Keratinocyte (primary cell): ENCODE data around the gene SCN1B. TPM values are rescaled to one million over a fixed set of nuclear protein-coding genes. Genes with fewer than 3 reads are reported as not detected.

Source experiments
- DNase-seq: peaks from one replicate; pipeline ENCODE4 v3.0.0-alpha.2; 2011; ENCODE audit warnings: low read depth, missing footprints, low spot score
- FAIRE-seq: peaks from 2 replicates; lab custom pipeline; 2011; peaks lifted over from hg19 to GRCh38; lab: Jason Lieb, UNC
- H2AFZ ChIP-seq: 2 replicates; pipeline ENCODE4 v1.6.0; 2012; ENCODE audit warnings: low read length, control low read depth, inconsistent platforms; ENCODE audit not compliant: control insufficient read depth
- H3K27ac ChIP-seq: 2 replicates; pipeline ENCODE4 v1.5.1; 2011; ENCODE audit warnings: low read length; ENCODE audit not compliant: control insufficient read depth, insufficient read depth
- H3K27me3 ChIP-seq: 3 replicates; pipeline ENCODE4 v1.6.0; 2011; ENCODE audit warnings: low read length; ENCODE audit not compliant: control insufficient read depth, insufficient read depth; ENCODE audit errors: extremely low read depth
- H3K36me3 ChIP-seq, 2 experiments: 2 replicates in 1 of 2; 3 replicates in 1 of 2; pipeline ENCODE4 v1.5.1; 2011; ENCODE audit warnings: low read length in 2 of 2, mild to moderate bottlenecking in 1 of 2; ENCODE audit not compliant: control insufficient read depth in 2 of 2, insufficient read depth in 2 of 2; ENCODE audit errors: extremely low read depth in 1 of 2
- H3K4me1 ChIP-seq: 3 replicates; pipeline ENCODE4 v1.5.1; 2011; ENCODE audit warnings: low read length; ENCODE audit not compliant: control insufficient read depth, insufficient read depth; ENCODE audit errors: extremely low read depth
- H3K4me2 ChIP-seq: 3 replicates; pipeline ENCODE4 v1.6.0; 2011; ENCODE audit warnings: low read depth, low read length; ENCODE audit not compliant: control insufficient read depth, insufficient read depth; ENCODE audit errors: extremely low read depth
- H3K4me3 ChIP-seq, 3 experiments: fragments of 200-600 bp in 1 of 3; sonication (generic) in 1 of 3; 2 replicates in 2 of 3; 3 replicates in 1 of 3; pipeline ENCODE4 v1.5.1; 2011 to 2016; ENCODE audit warnings: low read length in 3 of 3, mild to moderate bottlenecking in 3 of 3, control low read depth in 2 of 3, inconsistent platforms in 1 of 3, low read depth in 1 of 3, mixed read lengths in 1 of 3, mixed run types in 1 of 3, moderate library complexity in 1 of 3; ENCODE audit not compliant: control insufficient read depth in 2 of 3, insufficient read depth in 2 of 3; ENCODE audit errors: extremely low read depth in 1 of 3
- H3K79me2 ChIP-seq: 2 replicates; pipeline ENCODE4 v1.6.0; 2012; ENCODE audit warnings: low read length; ENCODE audit not compliant: control insufficient read depth, insufficient read depth
- H3K9ac ChIP-seq: 3 replicates; pipeline ENCODE4 v1.6.0; 2011; ENCODE audit warnings: low read length; ENCODE audit not compliant: control insufficient read depth, insufficient read depth; ENCODE audit errors: extremely low read depth
- H3K9me1 ChIP-seq: 3 replicates; pipeline ENCODE4 v1.6.0; 2011; ENCODE audit warnings: low read length; ENCODE audit not compliant: control insufficient read depth, insufficient read depth; ENCODE audit errors: extremely low read depth
- H3K9me3 ChIP-seq: 2 replicates; pipeline ENCODE4 v1.5.1; 2012; ENCODE audit warnings: low read depth, low read length; ENCODE audit not compliant: control insufficient read depth
- H4K20me1 ChIP-seq: 3 replicates; pipeline ENCODE4 v1.6.0; 2011; ENCODE audit warnings: low read length; ENCODE audit not compliant: control insufficient read depth, insufficient read depth; ENCODE audit errors: extremely low read depth
- EZH2 ChIP-seq: IDR thresholded peaks from one replicate; pipeline ENCODE4 v1.6.1; 2012; ENCODE audit warnings: inconsistent platforms, mild to moderate bottlenecking, low read length, moderate library complexity
- dilution Hi-C: fragments of 300-500 bp; cut with MboI; formaldehyde crosslinking; loops from one replicate; pipeline ENCODE4 v1.7.0; 2020; ENCODE audit warnings: low sequenced_read_pairs; ENCODE audit not compliant: extremely low pct_ligation_motif_present
- polyA plus RNA-seq, 5 experiments: library from polyadenylated mRNA; depleted of rRNA in 3 of 5; stranded (reverse) in 3 of 5; stranded (forward) in 1 of 5; unstranded in 1 of 5; fragments of >200 nt; gene quantifications; 1 replicate in 1 of 5; 2 replicates in 3 of 5; 3 replicates in 1 of 5; pipeline versions ENCODE4 v1.2.1 to v1.2.3, GENCODE V29; 2011 to 2012; ENCODE audit warnings: missing spikeins in 2 of 5, low read depth in 1 of 5, low replicate concordance in 1 of 5
- TF ChIP-seq, protein P1 (sequence below), 3 experiments: IDR thresholded peaks in 1 of 3; conservative IDR thresholded peaks in 1 of 3; optimal IDR thresholded peaks in 1 of 3; 2 replicates in 2 of 3; 3 replicates in 1 of 3; pipeline versions ENCODE3 to v1.5.1; 2011; ENCODE audit warnings: low read length in 3 of 3, mild to moderate bottlenecking in 3 of 3, moderate library complexity in 2 of 3, control low read depth in 1 of 3, inconsistent platforms in 1 of 3; ENCODE audit not compliant: insufficient read depth in 2 of 3; ENCODE audit errors: extremely low read depth in 1 of 3

Gene SCN1B
- polyA plus RNA-seq, 1 donor (not counting 4 experiments of a cell fraction or from before 2014, with no cell fraction given) = 0.30 TPM

DNA sequence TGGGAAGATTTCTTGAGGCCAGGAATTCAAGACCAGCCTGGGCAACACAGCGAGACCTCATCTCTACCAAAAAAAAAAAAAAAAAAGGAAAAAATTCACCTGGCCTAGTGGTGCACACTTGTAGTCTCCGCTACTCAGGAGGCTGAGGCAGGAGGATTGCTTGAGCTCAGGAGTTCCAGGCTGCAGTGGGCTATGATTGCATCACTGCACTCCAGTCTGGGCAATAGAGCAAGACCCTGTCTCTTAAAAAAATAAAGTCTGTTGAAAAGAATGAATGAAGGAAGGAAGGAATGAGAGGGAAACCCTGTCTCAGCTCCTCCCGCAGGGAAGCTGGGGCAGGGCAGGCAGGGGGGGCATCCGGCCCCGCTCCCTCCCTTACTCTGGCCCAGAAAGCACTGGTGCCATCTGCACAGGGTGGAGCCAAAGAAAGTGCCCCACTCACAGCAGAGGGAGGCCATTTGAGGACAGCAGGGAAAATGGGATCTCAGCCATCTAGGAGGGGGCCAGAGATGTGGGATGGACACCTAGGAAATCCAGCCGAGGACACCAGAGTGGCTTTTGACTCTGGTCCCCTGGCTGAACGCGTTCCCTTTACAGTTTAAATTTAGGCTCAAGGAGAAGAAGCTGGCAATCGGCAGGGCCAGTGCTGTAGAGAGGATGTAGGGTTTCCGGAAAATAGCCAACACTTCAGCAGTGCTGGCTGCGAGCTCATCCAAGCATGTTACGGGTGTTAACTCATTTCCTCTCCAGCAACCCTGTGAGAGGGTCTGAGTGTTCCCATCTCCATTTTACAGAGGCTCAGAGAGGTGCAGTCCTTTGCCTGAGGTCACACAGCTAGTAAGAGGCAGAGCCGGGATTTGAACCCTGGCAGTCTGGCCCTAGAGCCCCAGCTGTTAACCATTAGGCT lies 7.7 kb downstream of the SCN1B start:
- no peaks in the 10 kb centered on the region for H3K9me3 ChIP-seq
- no peak overlapping the region for H3K9ac ChIP-seq
- H3K36me3 ChIP-seq = no peaks in the 10 kb centered on the region
- H3K79me2 ChIP-seq = no peaks in the 10 kb centered on the region
- H3K4me1 ChIP-seq = peaks cover 2% of the 10 kb centered on the region
- no peaks in the 10 kb centered on the region for H3K9me1 ChIP-seq
- dilution Hi-C loops = no loop called here
- DNase-seq (no peak), FAIRE-seq (no peak)
- H3K27me3 ChIP-seq = peaks cover 27% of the 10 kb centered on the region
- no peak overlapping the region for H2AFZ ChIP-seq
- H3K4me2 ChIP-seq = no peak overlapping the region
- H4K20me1 ChIP-seq = no peaks in the 10 kb centered on the region
- no peak overlapping the region for H3K27ac ChIP-seq
- no peak for TF ChIP-seq EZH2
- TF ChIP-seq, protein P1, sequence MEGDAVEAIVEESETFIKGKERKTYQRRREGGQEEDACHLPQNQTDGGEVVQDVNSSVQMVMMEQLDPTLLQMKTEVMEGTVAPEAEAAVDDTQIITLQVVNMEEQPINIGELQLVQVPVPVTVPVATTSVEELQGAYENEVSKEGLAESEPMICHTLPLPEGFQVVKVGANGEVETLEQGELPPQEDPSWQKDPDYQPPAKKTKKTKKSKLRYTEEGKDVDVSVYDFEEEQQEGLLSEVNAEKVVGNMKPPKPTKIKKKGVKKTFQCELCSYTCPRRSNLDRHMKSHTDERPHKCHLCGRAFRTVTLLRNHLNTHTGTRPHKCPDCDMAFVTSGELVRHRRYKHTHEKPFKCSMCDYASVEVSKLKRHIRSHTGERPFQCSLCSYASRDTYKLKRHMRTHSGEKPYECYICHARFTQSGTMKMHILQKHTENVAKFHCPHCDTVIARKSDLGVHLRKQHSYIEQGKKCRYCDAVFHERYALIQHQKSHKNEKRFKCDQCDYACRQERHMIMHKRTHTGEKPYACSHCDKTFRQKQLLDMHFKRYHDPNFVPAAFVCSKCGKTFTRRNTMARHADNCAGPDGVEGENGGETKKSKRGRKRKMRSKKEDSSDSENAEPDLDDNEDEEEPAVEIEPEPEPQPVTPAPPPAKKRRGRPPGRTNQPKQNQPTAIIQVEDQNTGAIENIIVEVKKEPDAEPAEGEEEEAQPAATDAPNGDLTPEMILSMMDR (optimal IDR thresholded peaks at IDR 0.05 in 1 of 3, IDR thresholded peaks at IDR 0.05 in 1 of 3, conservative IDR thresholded peaks at IDR 0.05 in 1 of 3; ENCODE audit: extremely low read depth in 1 of 3, insufficient read depth in 2 of 3, low read length in 3 of 3) = no peak
- no peak overlapping the region for H3K4me3 ChIP-seq

DNA sequence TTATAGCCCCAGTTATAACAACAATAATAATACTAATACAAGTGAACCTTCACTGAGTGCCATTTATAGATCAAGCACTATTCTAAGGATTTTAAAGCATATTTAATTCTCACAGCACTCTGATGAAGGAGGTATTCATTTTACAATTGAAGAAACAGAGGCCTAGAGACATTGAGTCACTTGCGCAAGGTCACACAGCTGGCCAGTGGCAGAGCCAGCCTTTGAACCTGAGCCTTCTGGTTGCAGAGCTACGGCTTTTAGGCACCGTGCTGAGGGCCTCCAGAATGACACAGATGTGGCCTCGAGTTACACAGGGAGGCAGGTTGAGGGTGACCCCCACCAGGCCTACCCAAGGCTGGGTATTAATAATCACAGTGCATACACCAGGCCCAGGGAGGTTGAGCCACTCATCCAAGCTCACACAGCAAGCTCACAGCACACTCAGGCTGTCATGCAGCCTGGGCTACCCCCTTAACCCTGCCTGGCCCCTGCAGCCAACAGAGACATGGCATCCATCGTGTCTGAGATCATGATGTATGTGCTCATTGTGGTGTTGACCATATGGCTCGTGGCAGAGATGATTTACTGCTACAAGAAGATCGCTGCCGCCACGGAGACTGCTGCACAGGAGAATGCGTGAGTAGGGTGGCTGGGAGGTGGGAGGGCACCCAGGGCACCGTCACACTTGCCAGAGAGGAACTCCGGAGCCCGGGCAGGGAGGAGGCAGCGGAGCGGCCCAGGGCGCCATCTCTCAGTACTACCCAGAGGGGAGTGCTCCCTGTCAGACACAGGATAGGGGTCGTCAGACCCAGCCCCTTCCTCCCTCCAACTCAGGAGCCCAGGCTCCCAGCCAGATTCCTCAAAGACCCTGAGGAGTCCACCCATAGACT lies 8.6 kb downstream of the SCN1B start:
- Histone ChIP-seq H3K79me2 (no peaks in the 10 kb centered on the region), H3K4me2 (no peak overlapping the region), H2AFZ (no peak overlapping the region), H3K27ac (no peak overlapping the region), H4K20me1 (no peaks in the 10 kb centered on the region), H3K27me3 (peaks cover 20% of the 10 kb centered on the region), H3K9me1 (no peaks in the 10 kb centered on the region), H3K4me3 (no peak overlapping the region), H3K36me3 (no peaks in the 10 kb centered on the region), H3K9me3 (no peaks in the 10 kb centered on the region), H3K9ac (no peak overlapping the region), H3K4me1 (peaks cover 2% of the 10 kb centered on the region)
- dilution Hi-C loops = no loop called here
- FAIRE-seq = no peak
- DNase-seq = no peak
- no peak for TF ChIP-seq EZH2
- TF ChIP-seq, protein P1 (optimal IDR thresholded peaks at IDR 0.05 in 1 of 3, IDR thresholded peaks at IDR 0.05 in 1 of 3, conservative IDR thresholded peaks at IDR 0.05 in 1 of 3; ENCODE audit: extremely low read depth in 1 of 3, insufficient read depth in 2 of 3, low read length in 3 of 3) = no peak
